Measurements from ENCODE around the gene CD9.

Gene CD9

DNA sequence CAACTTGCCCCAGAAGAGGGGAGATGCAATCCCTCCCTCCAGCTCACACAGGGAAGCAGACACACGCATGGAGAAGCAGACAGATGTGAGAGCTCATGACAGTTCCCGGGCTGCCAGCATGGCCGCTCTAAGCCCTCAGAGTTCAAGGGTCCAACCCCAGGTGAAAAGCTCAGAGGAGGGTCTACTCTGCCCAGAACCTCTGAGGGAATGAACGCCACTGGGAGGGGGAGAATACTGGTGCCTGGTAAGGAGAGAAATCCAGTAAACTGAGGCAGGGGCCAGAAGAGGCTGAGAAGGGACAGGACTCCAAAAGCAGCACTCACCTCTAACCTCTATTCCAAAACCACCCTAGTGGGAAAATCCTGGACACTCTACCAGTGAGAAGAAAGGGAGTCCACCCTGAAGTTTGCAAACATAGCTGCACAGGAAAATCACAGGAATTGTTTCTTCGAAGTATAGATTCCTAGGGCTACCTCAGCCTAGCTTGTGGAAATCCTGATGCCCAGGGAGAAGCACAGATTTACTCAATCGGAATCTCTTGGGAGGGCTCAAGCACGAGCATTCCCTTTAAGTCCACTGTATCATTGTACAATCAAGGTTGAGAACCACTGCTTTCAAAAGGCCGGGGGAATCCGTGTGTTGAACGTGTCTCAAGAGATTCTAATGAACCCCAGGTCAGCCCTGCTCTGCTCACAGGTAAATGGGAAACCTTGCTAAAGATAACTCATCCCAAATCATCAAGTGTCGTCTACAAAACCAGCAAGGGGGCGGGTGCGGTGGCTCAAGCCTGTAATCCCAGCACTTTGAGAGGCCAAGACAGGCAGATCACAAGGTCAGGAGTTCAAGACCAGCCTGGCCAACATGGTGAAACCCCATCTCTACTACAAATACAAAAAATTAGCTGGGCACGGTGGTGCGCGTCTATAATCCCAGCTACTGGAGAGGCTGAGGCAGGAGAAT is 76.0 kb downstream of the CD9 start:
- H3K9ac ChIP-seq (ENCODE audit: low read depth, low read length), result no peak overlapping the region

DNA sequence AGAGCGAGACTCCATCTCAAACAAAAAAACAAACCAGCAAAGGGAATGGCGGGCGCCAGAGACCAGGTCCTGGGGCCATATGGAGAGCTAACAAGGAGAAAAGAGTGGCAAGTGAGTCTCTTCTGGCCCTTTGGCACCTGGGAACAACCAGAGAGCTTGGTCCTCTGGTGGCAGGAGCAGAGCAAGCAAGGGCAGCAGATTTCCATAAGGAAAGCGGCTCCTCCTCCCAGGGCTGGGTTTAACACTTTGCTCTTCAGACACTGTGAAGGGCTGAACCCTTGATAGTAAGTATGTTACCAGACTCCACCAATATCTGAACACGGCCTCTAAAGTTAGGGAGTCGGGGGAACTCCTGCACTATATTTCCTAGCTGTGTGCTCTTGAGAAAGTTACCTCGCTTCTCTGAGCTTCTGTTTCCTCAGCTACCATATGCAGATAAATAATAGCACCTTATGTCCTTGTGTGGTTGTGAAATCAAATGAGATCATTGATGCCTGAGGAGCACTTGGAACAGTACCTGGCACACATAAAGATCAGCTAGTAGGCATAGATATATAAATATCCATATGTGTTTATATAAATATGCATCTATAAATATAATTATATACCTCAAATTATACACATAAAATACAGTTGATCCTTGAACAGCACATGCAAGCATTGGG is 76.9 kb downstream of the CD9 start:
- H3K36me3 ChIP-seq (ENCODE audit: insufficient read depth, low read depth, low read length), result no peaks in the 10 kb centered on the region
- no peak overlapping the region for H3K27ac ChIP-seq (ENCODE audit: low read length)
- no peaks in the 10 kb centered on the region for H3K9me3 ChIP-seq (ENCODE audit: insufficient read depth, low read depth, low read length)
- peaks cover 20% of the 10 kb centered on the region; the same call in 1 of the 2 replicates for H3K27me3 ChIP-seq (ENCODE audit: insufficient read depth, low read length)
- peaks cover 38% of the 10 kb centered on the region for H3K4me1 ChIP-seq (ENCODE audit: insufficient read depth, low read length)
- no peak overlapping the region for H3K4me3 ChIP-seq (ENCODE audit: low read length)
- H3K9ac ChIP-seq (ENCODE audit: low read depth, low read length), result no peak overlapping the region

More for the DNA sequence above, 76.0 kb downstream of the CD9 start:
- H3K4me1 ChIP-seq (ENCODE audit: insufficient read depth, low read length), result peaks cover 38% of the 10 kb centered on the region
- H3K27me3 ChIP-seq (ENCODE audit: insufficient read depth, low read length), result peaks cover 20% of the 10 kb centered on the region; the same call in 1 of the 2 replicates
- no peaks in the 10 kb centered on the region for H3K9me3 ChIP-seq (ENCODE audit: insufficient read depth, low read depth, low read length)
- no peaks in the 10 kb centered on the region for H3K36me3 ChIP-seq (ENCODE audit: insufficient read depth, low read depth, low read length)
- no peak overlapping the region for H3K4me3 ChIP-seq (ENCODE audit: low read length)
- H3K27ac ChIP-seq (ENCODE audit: low read length), result no peak overlapping the region

DNA sequence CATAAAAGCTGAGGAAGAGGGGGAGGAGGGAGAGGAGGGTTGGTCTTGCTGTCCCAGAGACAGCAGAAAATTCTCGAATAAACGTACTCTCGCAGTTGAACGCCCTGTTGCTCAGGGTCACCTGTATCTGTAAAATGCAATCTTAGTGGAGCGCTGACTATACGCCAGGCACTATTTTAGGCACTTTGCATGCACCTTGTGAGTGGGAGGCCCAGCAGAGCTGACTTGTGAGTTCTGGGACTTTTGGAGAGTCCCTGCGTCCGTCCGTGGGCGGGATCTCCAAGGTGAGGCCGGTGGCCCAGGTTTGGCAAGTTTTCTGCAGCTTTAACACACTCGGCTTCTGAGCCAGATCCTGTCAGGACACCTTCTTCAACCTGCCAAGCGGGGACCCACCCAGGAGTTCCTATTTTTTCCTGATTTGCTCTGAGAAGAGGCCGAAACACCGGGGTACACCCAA is 77.8 kb downstream of the CD9 start:
- H3K27ac ChIP-seq (ENCODE audit: low read length), result no peak overlapping the region
- peaks cover 20% of the 10 kb centered on the region; the same call in 1 of the 2 replicates for H3K27me3 ChIP-seq (ENCODE audit: insufficient read depth, low read length)
- no peaks in the 10 kb centered on the region for H3K36me3 ChIP-seq (ENCODE audit: insufficient read depth, low read depth, low read length)
- H3K9me3 ChIP-seq (ENCODE audit: insufficient read depth, low read depth, low read length), result no peaks in the 10 kb centered on the region
- H3K4me1 ChIP-seq (ENCODE audit: insufficient read depth, low read length), result peaks cover 29% of the 10 kb centered on the region
- H3K4me3 ChIP-seq (ENCODE audit: low read length), result peak overlapping the region; percentile 63
- peak overlapping the region; percentile 60; the same call in 1 of the 2 replicates for H3K9ac ChIP-seq (ENCODE audit: low read depth, low read length)

DNA sequence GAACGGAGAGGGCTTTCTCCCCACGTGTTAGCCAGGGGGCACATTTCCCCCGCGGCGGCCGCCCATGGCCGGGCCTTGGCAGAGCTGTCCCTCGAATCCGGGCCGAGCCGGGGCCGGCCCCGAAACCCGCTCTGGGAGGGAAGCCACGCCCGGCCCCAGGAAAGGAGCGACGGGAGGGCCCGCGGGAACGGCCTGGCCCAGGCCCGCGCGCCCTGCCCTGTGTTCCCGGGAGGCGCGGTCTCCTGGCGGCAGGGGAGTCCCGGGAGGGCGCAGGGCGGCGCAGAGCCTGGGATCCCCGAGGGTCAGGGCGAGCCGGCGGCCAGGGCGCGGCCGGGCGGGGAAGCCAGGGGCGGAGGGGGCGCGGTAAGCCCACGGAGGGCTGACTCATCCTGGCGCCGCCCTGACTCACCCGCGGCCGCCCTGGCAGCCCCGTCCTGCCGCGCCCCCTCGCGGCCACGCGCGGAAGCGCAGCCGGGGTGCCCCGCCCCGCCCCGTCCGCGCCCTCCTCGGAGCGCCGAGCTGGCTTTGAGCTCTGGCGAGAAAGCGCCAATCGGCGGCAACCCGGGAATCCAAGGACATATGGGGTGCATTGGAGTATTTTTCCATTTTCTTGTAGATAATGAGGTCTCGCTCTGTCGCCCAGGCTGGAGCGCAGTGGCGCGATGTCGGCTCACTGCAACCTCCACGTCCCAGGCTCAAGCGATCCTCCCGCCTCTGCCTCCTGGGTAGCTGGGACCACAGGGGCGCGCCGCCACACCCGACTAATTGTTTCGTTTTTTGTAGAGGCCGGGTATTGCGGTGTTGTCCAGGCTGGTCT is 78.4 kb downstream of the CD9 start:
- no peaks in the 10 kb centered on the region for H3K9me3 ChIP-seq (ENCODE audit: insufficient read depth, low read depth, low read length)
- H3K36me3 ChIP-seq (ENCODE audit: insufficient read depth, low read depth, low read length), result no peaks in the 10 kb centered on the region
- H3K4me3 ChIP-seq (ENCODE audit: low read length), result peak overlapping the region; percentile 63
- peak overlapping the region; percentile 60; the same call in 1 of the 2 replicates for H3K9ac ChIP-seq (ENCODE audit: low read depth, low read length)
- H3K27ac ChIP-seq (ENCODE audit: low read length), result no peak overlapping the region
- peaks cover 24% of the 10 kb centered on the region for H3K4me1 ChIP-seq (ENCODE audit: insufficient read depth, low read length)
- H3K27me3 ChIP-seq (ENCODE audit: insufficient read depth, low read length), result peaks cover 20% of the 10 kb centered on the region; the same call in 1 of the 2 replicates

DNA sequence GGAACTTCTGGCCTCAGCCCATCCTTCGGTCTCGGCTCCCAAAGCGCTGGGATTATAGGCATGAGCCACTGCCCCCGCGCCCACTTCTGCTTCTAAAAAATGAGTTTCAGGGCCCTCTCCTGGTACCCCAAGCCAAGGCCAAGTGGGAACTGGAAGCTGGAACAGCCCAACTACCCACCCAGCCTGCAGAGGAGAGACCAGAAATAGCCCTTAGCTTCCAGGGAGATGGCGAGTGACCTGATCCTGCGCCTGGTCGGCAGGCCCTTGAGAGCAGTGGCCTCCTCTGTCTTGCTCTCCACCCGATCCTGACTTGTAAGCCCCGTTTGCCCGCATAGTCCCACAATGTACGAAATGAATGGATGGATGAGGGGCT is 79.0 kb downstream of the CD9 start:
- H3K9me3 ChIP-seq (ENCODE audit: insufficient read depth, low read depth, low read length), result no peaks in the 10 kb centered on the region
- no peaks in the 10 kb centered on the region for H3K36me3 ChIP-seq (ENCODE audit: insufficient read depth, low read depth, low read length)
- H3K27me3 ChIP-seq (ENCODE audit: insufficient read depth, low read length), result peaks cover 20% of the 10 kb centered on the region; the same call in 1 of the 2 replicates
- H3K4me3 ChIP-seq (ENCODE audit: low read length), result peak overlapping the region; percentile 45; the same call in 1 of the 2 replicates
- peaks cover 18% of the 10 kb centered on the region for H3K4me1 ChIP-seq (ENCODE audit: insufficient read depth, low read length)
- no peak overlapping the region for H3K27ac ChIP-seq (ENCODE audit: low read length)
- no peak overlapping the region for H3K9ac ChIP-seq (ENCODE audit: low read depth, low read length)

DNA sequence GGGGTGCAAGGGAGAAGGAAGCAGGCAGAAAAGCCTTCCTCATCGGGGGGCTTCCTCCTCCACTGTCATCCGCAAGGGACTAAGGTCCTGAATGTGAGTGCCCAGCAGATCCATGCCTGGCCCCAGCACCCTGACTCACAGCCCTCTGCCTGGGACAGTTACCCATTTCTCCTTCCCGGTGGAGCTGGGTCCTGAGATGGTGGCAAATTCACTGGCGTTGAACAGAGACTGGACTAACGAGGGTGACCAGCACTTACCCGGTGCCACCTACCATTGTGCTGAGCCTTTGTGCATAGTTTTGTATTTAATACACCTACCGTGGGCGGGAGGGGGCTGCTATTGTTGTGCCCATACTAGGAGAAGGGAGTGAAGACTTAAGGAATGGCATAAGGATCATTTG is 79.4 kb downstream of the CD9 start:
- Histone ChIP-seq H3K4me3 (ENCODE audit: low read length) (no peak overlapping the region), H3K27me3 (ENCODE audit: insufficient read depth, low read length) (peaks cover 20% of the 10 kb centered on the region; the same call in 1 of the 2 replicates), H3K4me1 (ENCODE audit: insufficient read depth, low read length) (peaks cover 14% of the 10 kb centered on the region; the same call in 1 of the 2 replicates), H3K27ac (ENCODE audit: low read length) (no peak overlapping the region), H3K9ac (ENCODE audit: low read depth, low read length) (no peak overlapping the region), H3K36me3 (ENCODE audit: insufficient read depth, low read depth, low read length) (no peaks in the 10 kb centered on the region), H3K9me3 (ENCODE audit: insufficient read depth, low read depth, low read length) (no peaks in the 10 kb centered on the region)

DNA sequence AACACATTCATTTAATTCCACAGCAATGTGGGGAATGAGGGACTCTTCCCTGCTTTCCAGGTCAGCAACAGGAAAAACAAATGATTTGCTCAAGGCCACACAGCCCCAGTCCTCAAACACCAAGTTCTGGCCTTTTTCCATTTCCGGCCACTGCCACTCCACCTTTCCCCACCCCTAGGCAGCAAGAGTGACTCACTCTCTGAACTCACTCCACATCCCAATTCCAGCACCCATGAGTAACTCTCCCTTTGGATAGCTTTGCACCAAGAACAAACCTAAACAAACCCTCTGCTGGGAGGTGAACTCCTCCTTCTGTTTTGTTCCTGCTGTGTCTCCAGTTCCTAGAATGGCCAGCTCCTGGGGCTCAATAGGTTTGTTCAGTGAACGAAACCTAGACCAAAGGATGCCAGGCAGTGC is 79.9 kb downstream of the CD9 start:
- Histone ChIP-seq H3K27ac (ENCODE audit: low read length) (no peak overlapping the region), H3K36me3 (ENCODE audit: insufficient read depth, low read depth, low read length) (no peaks in the 10 kb centered on the region), H3K9me3 (ENCODE audit: insufficient read depth, low read depth, low read length) (no peaks in the 10 kb centered on the region), H3K4me3 (ENCODE audit: low read length) (no peak overlapping the region), H3K9ac (ENCODE audit: low read depth, low read length) (no peak overlapping the region), H3K27me3 (ENCODE audit: insufficient read depth, low read length) (peaks cover 20% of the 10 kb centered on the region; the same call in 1 of the 2 replicates), H3K4me1 (ENCODE audit: insufficient read depth, low read length) (peaks cover 11% of the 10 kb centered on the region; the same call in 1 of the 2 replicates)

DNA sequence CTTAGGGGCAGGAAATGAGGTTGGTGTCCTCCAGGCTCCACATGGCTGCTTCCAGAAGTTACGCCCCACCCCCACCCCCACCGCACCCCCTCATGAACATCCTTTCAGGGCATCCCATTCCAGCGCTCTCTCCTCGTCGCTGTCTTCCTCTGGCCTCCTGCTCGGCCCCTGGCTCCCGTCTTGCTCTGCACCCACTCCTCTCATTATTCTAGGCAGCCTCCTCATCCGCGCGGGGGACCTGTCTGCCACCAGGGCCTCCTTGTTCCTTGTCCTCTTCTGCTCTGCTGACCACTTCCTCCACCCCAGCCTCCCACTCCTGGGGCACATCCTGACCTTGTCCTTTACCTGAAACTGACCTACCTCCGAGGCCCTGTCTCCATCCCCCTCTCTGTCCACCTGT is 80.5 kb downstream of the CD9 start:
- Histone ChIP-seq H3K4me3 (ENCODE audit: low read length) (no peak overlapping the region), H3K27ac (ENCODE audit: low read length) (no peak overlapping the region), H3K36me3 (ENCODE audit: insufficient read depth, low read depth, low read length) (no peaks in the 10 kb centered on the region), H3K4me1 (ENCODE audit: insufficient read depth, low read length) (peaks cover 11% of the 10 kb centered on the region; the same call in 1 of the 2 replicates), H3K9ac (ENCODE audit: low read depth, low read length) (no peak overlapping the region), H3K27me3 (ENCODE audit: insufficient read depth, low read length) (peaks cover 20% of the 10 kb centered on the region; the same call in 1 of the 2 replicates), H3K9me3 (ENCODE audit: insufficient read depth, low read depth, low read length) (no peaks in the 10 kb centered on the region)

DNA sequence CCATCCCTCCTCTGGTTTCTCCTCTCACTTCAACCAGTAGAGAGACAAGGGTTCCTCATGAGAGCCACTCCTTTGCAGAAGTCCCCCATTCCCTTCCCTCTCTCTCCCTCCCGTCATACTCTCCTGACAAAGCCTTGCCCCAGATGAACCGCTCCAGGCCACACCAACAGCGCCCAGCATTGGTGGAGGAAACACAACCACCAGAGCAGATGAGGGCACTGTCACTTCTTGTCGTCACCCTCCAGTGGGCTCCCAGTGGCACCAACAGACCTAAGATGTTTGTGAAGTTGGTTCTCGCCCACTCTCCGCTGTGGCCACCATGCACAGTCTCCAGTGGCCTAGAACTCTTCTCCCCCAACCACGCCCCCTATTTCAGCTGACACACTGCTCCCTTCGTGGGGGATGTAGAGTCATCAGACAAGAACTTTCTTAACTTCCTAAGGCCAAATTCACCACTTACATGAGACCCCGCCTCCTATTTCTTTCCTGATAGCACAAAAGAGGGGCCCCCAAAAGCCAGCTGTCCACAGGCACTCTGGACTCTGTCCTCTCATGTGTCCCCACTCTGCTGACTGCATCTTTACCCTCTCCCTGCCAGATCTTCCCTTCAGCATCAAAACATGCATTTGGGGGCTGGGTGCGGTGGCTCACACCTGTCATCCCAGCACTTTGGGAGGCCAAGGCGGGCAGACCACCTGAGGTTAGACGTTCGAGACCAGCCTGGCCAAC is 81.0 kb downstream of the CD9 start:
- no peak overlapping the region for H3K9ac ChIP-seq (ENCODE audit: low read depth, low read length)
- no peak overlapping the region for H3K4me3 ChIP-seq (ENCODE audit: low read length)
- no peaks in the 10 kb centered on the region for H3K9me3 ChIP-seq (ENCODE audit: insufficient read depth, low read depth, low read length)
- H3K36me3 ChIP-seq (ENCODE audit: insufficient read depth, low read depth, low read length), result no peaks in the 10 kb centered on the region
- H3K4me1 ChIP-seq (ENCODE audit: insufficient read depth, low read length), result peaks cover 11% of the 10 kb centered on the region; the same call in 1 of the 2 replicates
- H3K27ac ChIP-seq (ENCODE audit: low read length), result no peak overlapping the region
- H3K27me3 ChIP-seq (ENCODE audit: insufficient read depth, low read length), result peaks cover 20% of the 10 kb centered on the region; the same call in 1 of the 2 replicates

DNA sequence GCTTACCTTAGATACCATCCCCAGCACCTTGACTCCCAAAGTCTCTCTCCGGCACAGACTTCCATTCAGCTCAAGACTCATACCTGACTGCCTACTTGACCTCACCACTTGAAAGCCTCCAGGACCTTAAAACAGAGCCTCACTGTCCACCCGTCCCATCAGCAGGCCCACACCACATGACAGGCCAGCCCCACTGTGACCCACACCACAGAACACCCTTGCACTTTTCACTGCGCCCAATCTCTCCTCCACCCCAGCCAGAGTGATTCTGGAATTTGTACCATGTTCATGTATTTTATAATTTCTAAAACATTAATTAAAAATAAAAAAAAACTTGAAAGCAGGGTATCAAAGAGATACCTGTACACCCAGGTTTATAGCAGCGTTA is 82.2 kb downstream of the CD9 start:
- peaks cover 20% of the 10 kb centered on the region; the same call in 1 of the 2 replicates for H3K27me3 ChIP-seq (ENCODE audit: insufficient read depth, low read length)
- H3K9me3 ChIP-seq (ENCODE audit: insufficient read depth, low read depth, low read length), result no peaks in the 10 kb centered on the region
- no peak overlapping the region for H3K4me3 ChIP-seq (ENCODE audit: low read length)
- peaks cover 11% of the 10 kb centered on the region; the same call in 1 of the 2 replicates for H3K4me1 ChIP-seq (ENCODE audit: insufficient read depth, low read length)
- H3K27ac ChIP-seq (ENCODE audit: low read length), result no peak overlapping the region
- no peak overlapping the region for H3K9ac ChIP-seq (ENCODE audit: low read depth, low read length)
- H3K36me3 ChIP-seq (ENCODE audit: insufficient read depth, low read depth, low read length), result no peaks in the 10 kb centered on the region
